B cell (primary cell): ENCODE measurements around the gene MAP7D1. TPM values are rescaled to one million over a fixed set of nuclear protein-coding genes. Genes with fewer than 3 reads are reported as not detected.
A peak's percentile ranks its signal among the peaks of the same experiment; 100 is the strongest.

ENCODE experiments used
- ATAC-seq: fragments of 200-7000 bp; cut with Tn5 transposase; one replicate; pipeline ENCODE4 v1.10.0; 2021; ENCODE audit warnings: low read depth, mild to moderate bottlenecking, moderate number of reproducible peaks, moderate library complexity
- CTCF ChIA-PET: fragments of 350-600 bp; sonication (Branson Sonifier 250); formaldehyde crosslinking; loops from one replicate; lab custom pipeline; 2021; ENCODE audit warnings: antibody characterized with exemption, inconsistent platforms; lab: Charles Lee
- POLR2A ChIA-PET: fragments of 350-600 bp; sonication (Branson Sonifier 250); formaldehyde crosslinking; loops from one replicate; lab custom pipeline; 2021; ENCODE audit warnings: antibody characterized with exemption; lab: Charles Lee
- DNase-seq: peaks from one replicate; pipeline ENCODE4 v3.0.0; 2013
- H2AFZ ChIP-seq: 2 replicates; pipeline ENCODE4 v1.6.1; 2012; ENCODE audit warnings: mild to moderate bottlenecking, low read depth, low read length; ENCODE audit not compliant: insufficient read depth, poor library complexity, severe bottlenecking
- H3K27ac ChIP-seq, 2 donors: 1 replicate in 1 of 2; 2 replicates in 1 of 2; pipeline ENCODE4 v1.5.1; 2012 to 2013; ENCODE audit warnings: low read length in 2 of 2, mild to moderate bottlenecking in 2 of 2, moderate library complexity in 1 of 2
- H3K27me3 ChIP-seq, 4 experiments: fragments of 200-600 bp in 1 of 4; sonication (generic) in 1 of 4; replicated peaks in 1 of 4; 1 replicate in 2 of 4; 2 replicates in 2 of 4; pipeline versions ENCODE4 v1.6.1 to v1.7.0; 2013 to 2016; ENCODE audit warnings: low read length in 3 of 4, mild to moderate bottlenecking in 2 of 4, mixed read lengths in 1 of 4, moderate library complexity in 1 of 4; ENCODE audit not compliant: insufficient read depth in 4 of 4, control insufficient read depth in 3 of 4; ENCODE audit errors: control extremely low read depth in 1 of 4
- H3K36me3 ChIP-seq, 2 experiments: replicated peaks in 1 of 2; 1 replicate in 1 of 2; 2 replicates in 1 of 2; pipeline versions ENCODE4 v1.6.1 to v1.7.1; 2013; ENCODE audit warnings: low read length in 1 of 2; ENCODE audit not compliant: insufficient read depth in 2 of 2, control insufficient read depth in 1 of 2; ENCODE audit errors: control extremely low read depth in 1 of 2, extremely low read depth in 1 of 2
- H3K4me1 ChIP-seq, 2 donors: fragments of 200-600 bp in 1 of 2; sonication (generic) in 1 of 2; 1 replicate in 1 of 2; 2 replicates in 1 of 2; pipeline versions ENCODE4 v1.5.1 to v1.6.1; 2013 to 2017; ENCODE audit warnings: low read length in 2 of 2; ENCODE audit not compliant: control insufficient read depth in 2 of 2, insufficient read depth in 2 of 2
- H3K4me2 ChIP-seq: replicated peaks from 2 replicates; pipeline ENCODE3; 2012; ENCODE audit warnings: mild to moderate bottlenecking, low read depth, low read length; ENCODE audit not compliant: poor library complexity, severe bottlenecking
- H3K4me3 ChIP-seq, 5 experiments: fragments of 200-600 bp in 1 of 5; sonication (generic) in 1 of 5; 1 replicate in 3 of 5; 2 replicates in 2 of 5; pipeline versions ENCODE4 v1.5.1 to v1.7.0; 2011 to 2016; ENCODE audit warnings: low read length in 4 of 5, mild to moderate bottlenecking in 4 of 5, low read depth in 2 of 5, control low read depth in 1 of 5, moderate library complexity in 1 of 5; ENCODE audit not compliant: insufficient read depth in 1 of 5; ENCODE audit errors: control extremely low read depth in 1 of 5, extremely low read depth in 1 of 5
- H3K79me2 ChIP-seq: fragments of 200-600 bp; sonication (generic); one replicate; pipeline ENCODE4 v1.6.0; 2016; ENCODE audit warnings: low read length; ENCODE audit not compliant: control insufficient read depth, insufficient read depth
- H3K9ac ChIP-seq: fragments of 200-600 bp; sonication (generic); 2 replicates; pipeline ENCODE4 v1.6.1; 2017; ENCODE audit warnings: mild to moderate bottlenecking, low read length, moderate library complexity
- H3K9me3 ChIP-seq, 3 donors: one replicate each; pipeline versions ENCODE4 v1.6.1 to v1.7.1; 2013; ENCODE audit warnings: low read length in 2 of 3; ENCODE audit not compliant: control insufficient read depth in 2 of 3, insufficient read depth in 1 of 3; ENCODE audit errors: control extremely low read depth in 1 of 3
- H4K20me1 ChIP-seq: 2 replicates; pipeline ENCODE4 v1.6.0; 2012; ENCODE audit warnings: mild to moderate bottlenecking, low read length; ENCODE audit not compliant: insufficient read depth, control insufficient read depth, poor library complexity, severe bottlenecking
- H3K27ac Mint-ChIP-seq: one replicate; pipeline ENCODE4 v1.8.0; 2021; ENCODE audit warnings: mixed read lengths
- H3K27me3 Mint-ChIP-seq: one replicate; pipeline ENCODE4 v1.8.0; 2021; ENCODE audit warnings: mixed read lengths
- H3K4me1 Mint-ChIP-seq: one replicate; pipeline ENCODE4 v1.8.0; 2021; ENCODE audit warnings: mixed read lengths
- H3K4me3 Mint-ChIP-seq: one replicate; pipeline ENCODE4 v1.8.0; 2021; ENCODE audit warnings: mixed read lengths
- H3K9me3 Mint-ChIP-seq: one replicate; pipeline ENCODE4 v1.8.0; 2022; ENCODE audit warnings: mixed read lengths; ENCODE audit not compliant: insufficient read depth
- CTCF ChIP-seq: fragments of 200-600 bp; IDR thresholded peaks from one replicate; pipeline ENCODE4 v1.8.0; 2022; ENCODE audit warnings: antibody characterized with exemption, mild to moderate bottlenecking
- EZH2 ChIP-seq: IDR thresholded peaks from 2 replicates; pipeline ENCODE4 v1.6.1; 2012; ENCODE audit warnings: borderline replicate concordance, low read depth, mild to moderate bottlenecking, moderate library complexity, low read length; ENCODE audit not compliant: insufficient read depth, poor library complexity, severe bottlenecking
- WGBS: methylation state at CpG from one replicate; pipeline ENCODE4 v1.1.5; 2013; ENCODE audit warnings: missing lambda C conversion rate; ENCODE audit not compliant: insufficient coverage; 5-methylcytosine and 5-hydroxymethylcytosine counted together
- intact Hi-C: fragments of 100-400 bp; cut with micrococcal nuclease; formaldehyde crosslinking; loops from one replicate; pipeline ENCODE4 v1.10.0; 2022
- polyA plus RNA-seq: library from polyadenylated mRNA; depleted of rRNA; stranded (reverse); fragments of >200 nt; gene quantifications from 2 replicates; pipeline ENCODE4 v1.2.3, GENCODE V29; 2012
- total RNA-seq, 2 donors: library from RNA; stranded (reverse); fragments of 120-200 nt in 1 of 2; gene quantifications; 1 replicate in 1 of 2; 2 replicates in 1 of 2; pipeline versions ENCODE4 v1.2.3 to v1.2.4, GENCODE V29; 2013 to 2022

MAP7D1 gene
- total and polyA plus RNA-seq, 2 donors (not counting 1 experiment from before 2014, with no cell fraction given), result 44.2 to 65.2 TPM

GRCh38 chr1:36223996-36224536 lies 68.1 kb downstream of the MAP7D1 start, which contains the start of gene THRAP3:
TSS of gene THRAP3 (plus strand) at chr1:36224443. CDS start at chr1:36282564, 58,121 bp downstream.
- Histone ChIP-seq H3K4me2 (peak within 1 kb of the TSS; percentile 91), H3K4me3 (peak within 1 kb of the TSS; percentile 77 to 98 (median 91)), H3K27ac (peak within 1 kb of the TSS; percentile 95 to 100), H3K9ac (peak within 1 kb of the TSS; percentile 100), H2AFZ (peak within 1 kb of the TSS; percentile 78), H3K4me1 (peaks cover 22 to 43% of the 10 kb centered on the region in 2 donors), H3K27me3 (no peaks in the 10 kb centered on the region), H3K79me2 (peaks cover 47% of the 10 kb centered on the region), H4K20me1 (peaks cover 7% of the 10 kb centered on the region), H3K36me3 (peaks cover 0 to 28% of the 10 kb centered on the region in 2 experiments), H3K9me3 (no peaks in the 10 kb centered on the region)
- no peaks in the 10 kb centered on the region for H3K9me3 Mint-ChIP-seq
- H3K4me1 Mint-ChIP-seq, result peaks cover 34% of the 10 kb centered on the region
- peak within 1 kb of the TSS; percentile 100 for H3K27ac Mint-ChIP-seq
- TF ChIP-seq EZH2, result no peak
- no peak for TF ChIP-seq CTCF
- intact Hi-C loops, result loop anchor here (1.0 kb wide), 7 partner anchors 8 to 162 kb away; partner anchors contain the start of genes ADPRS, SH3D21 and TRAPPC3
- ATAC-seq, result peak; percentile 88
- peak; percentile 100 for DNase-seq
- peak within 1 kb of the TSS; percentile 98 for H3K4me3 Mint-ChIP-seq
- under 1% methylated on average over 45 of the region's 45 CpGs for WGBS
- ChIA-PET POLR2A (interaction anchor here (0.6 to 3.3 kb wide), 11 partner anchors 11 to 164 kb away, joined by 3 to 21 read pairs (median 4); partner anchors contain the start of genes ADPRS, MAP7D1 and TRAPPC3), CTCF (interaction anchor here (0.7 to 3.3 kb wide), 12 partner anchors 13 to 100 kb away, joined by 3 to 32 read pairs (median 4); partner anchors contain the start of genes EVA1B and TRAPPC3)
- H3K27me3 Mint-ChIP-seq, result no peaks in the 10 kb centered on the region
